ENCODE results near the gene DBP. TPM values are rescaled to one million over a fixed set of nuclear protein-coding genes. Genes with fewer than 3 reads are reported as not detected.
"Not testable (repeated sequence)": the region's sequence is repeated elsewhere in the genome, so short reads cannot be mapped to it uniquely, and the experiment has no call there.

DBP gene
- total and polyA plus RNA-seq, 11 donors, result 1.4 to 34.2 (median 11.6) TPM

GRCh38 chr19:48683349-48683748 is 46.2 kb upstream of the DBP start:
- H3K4me3 ChIP-seq, result peak overlapping the region in 7 of 12 donors; percentile 7 to 34 (median 20)
- DNase-seq, result peak; percentile 42 to 85 (median 63)
- 37 to 65% (median 55%) methylated on average over 11 of the region's 11 CpGs for WGBS, 4 donors
- no peaks in the 10 kb centered on the region for H3K27me3 ChIP-seq
- H3K27ac ChIP-seq, result no peak overlapping the region
- intact Hi-C loops (cut with DNase I), result no loop called here
- no peaks in the 10 kb centered on the region for H3K4me1 ChIP-seq
- H3K36me3 ChIP-seq, result no peaks in the 10 kb centered on the region
- no peaks in the 10 kb centered on the region for H3K9me3 ChIP-seq
- TF ChIP-seq POLR2A (IDR thresholded peaks at IDR 0.05), result no peak
- TF ChIP-seq CTCF (IDR thresholded peaks at IDR 0.05), result no peak
- peak in 3 of 4 donors; percentile 71 to 78 (median 75) for ATAC-seq

GRCh38 chr19:48681127-48681470 is 43.9 kb upstream of the DBP start:
- no peak for DNase-seq
- Histone ChIP-seq H3K4me3 (no peak overlapping the region), H3K4me1 (no peaks in the 10 kb centered on the region), H3K27ac (no peak overlapping the region), H3K27me3 (no peaks in the 10 kb centered on the region), H3K9me3 (no peaks in the 10 kb centered on the region), H3K36me3 (no peaks in the 10 kb centered on the region)
- no peak for ATAC-seq
- intact Hi-C loops (cut with DNase I), result no loop called here
- TF ChIP-seq POLR2A (IDR thresholded peaks at IDR 0.05), result no peak
- TF ChIP-seq CTCF (IDR thresholded peaks at IDR 0.05), result no peak
- WGBS, 4 donors, result 82 to 89% (median 86%) methylated on average over 6 to 7 of the region's 7 CpGs

GRCh38 chr19:48680436-48681126 is 43.4 kb upstream of the DBP start:
- DNase-seq, result no peak
- peaks cover 0 to 3% (median 1%) of the 10 kb centered on the region in 12 donors for H3K4me1 ChIP-seq
- TF ChIP-seq CTCF (IDR thresholded peaks at IDR 0.05) (no peak), POLR2A (IDR thresholded peaks at IDR 0.05) (no peak)
- H3K27me3 ChIP-seq, result no peaks in the 10 kb centered on the region
- whole genome bisulfite sequencing, 4 donors, result 87 to 93% (median 92%) methylated on average over 18 to 45 of the region's 45 CpGs
- ATAC-seq, result no peak
- no peaks in the 10 kb centered on the region for H3K9me3 ChIP-seq
- no peaks in the 10 kb centered on the region for H3K36me3 ChIP-seq
- H3K4me3 ChIP-seq, result no peak overlapping the region
- intact Hi-C loops (cut with DNase I), result no loop called here
- no peak overlapping the region for H3K27ac ChIP-seq

- intact Hi-C loops (cut with DNase I); H3K4me1 ChIP-seq; H3K27ac ChIP-seq; H3K4me3 ChIP-seq; H3K27me3 ChIP-seq; H3K36me3 ChIP-seq; H3K9me3 ChIP-seq; ATAC-seq; DNase-seq: not testable (repeated sequence)
- 94 to 97% (median 96%) methylated on average over 15 to 18 of the region's 19 CpGs for WGBS, 4 donors
These were observed 42.8 kb upstream of the DBP start for GRCh38 chr19:48680006-48680405.

- intact Hi-C loops (cut with DNase I), result loop anchor here (5.0 to 10.0 kb wide), 10 partner anchors 34 to 167 kb away; partner anchors contain the start of gene HSD17B14 (in 4 of the 10)
- H3K4me3 ChIP-seq, result no peak overlapping the region
- H3K9me3 ChIP-seq, result no peaks in the 10 kb centered on the region
- H3K4me1 ChIP-seq, result peaks cover 0 to 12% (median 7%) of the 10 kb centered on the region in 12 donors
- no peak for DNase-seq
- H3K27ac ChIP-seq, result no peak overlapping the region
- TF ChIP-seq CTCF (IDR thresholded peaks at IDR 0.05) (no peak), POLR2A (IDR thresholded peaks at IDR 0.05) (no peak)
- no peaks in the 10 kb centered on the region for H3K36me3 ChIP-seq
- WGBS, 4 donors, result 65 to 76% (median 69%) methylated on average over 4 of the region's 4 CpGs
- no peaks in the 10 kb centered on the region for H3K27me3 ChIP-seq
- ATAC-seq, result peak in 2 of 4 donors; percentile 12 to 25
These were observed 41.0 kb upstream of the DBP start for GRCh38 chr19:48678201-48678600.
